ENCODE data around the gene PARVB.

- no peak for TF ChIP-seq CTCF (IDR thresholded peaks at IDR 0.05; ENCODE audit: low read length)
- TF ChIP-seq EZH2 (IDR thresholded peaks at IDR 0.05; ENCODE audit: borderline replicate concordance, low read length): no peak
These were observed 176.9 kb downstream of the PARVB start for GRCh38 chr22:44200855-44201550.

All from OCI-LY1 (cell line).